Activated CD4-positive, CD25-positive, alpha-beta regulatory T cell treated with anti-CD3 and anti-CD28 coated beads, Interleukin-2, amount 50 U/mL, for 72 hours (primary cell): ENCODE data around the gene OTUD3.
A peak's percentile ranks its signal among the peaks of the same experiment; 100 is the strongest.
"Not testable (repeated sequence)": the region's sequence is repeated elsewhere in the genome, so short reads cannot be mapped to it uniquely, and the experiment has no call there.

Experiments
- DNase-seq: peaks from one replicate; pipeline ENCODE4 v3.0.0; 2021

The OTUD3 gene

GRCh38 chr1:19869453-19869852, 12.7 kb upstream of the OTUD3 start:
- not testable (repeated sequence) for DNase-seq

DNA sequence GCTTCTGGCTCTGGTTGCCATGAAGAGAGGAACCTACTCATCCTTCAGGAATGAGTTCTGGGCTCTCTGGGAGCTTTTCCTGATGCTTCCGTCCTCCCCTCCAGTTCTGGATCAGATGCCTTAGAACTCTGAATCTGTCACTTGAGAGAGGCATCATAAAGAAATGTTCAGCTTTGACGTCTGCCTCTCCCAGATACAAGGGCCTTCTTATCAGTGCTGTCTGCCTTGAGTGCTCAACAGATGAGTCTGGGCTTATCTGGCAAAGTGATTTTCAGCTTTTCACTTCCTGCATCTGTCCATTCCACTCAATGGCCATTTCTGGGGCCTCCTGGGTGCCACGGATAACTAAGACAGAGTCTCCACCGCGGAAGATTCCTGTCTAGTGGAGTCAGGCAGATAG, 12.3 kb upstream of the OTUD3 start:
- DNase-seq: no peak

GRCh38 chr1:19872190-19872589, 10.0 kb upstream of the OTUD3 start:
- no peak for DNase-seq

- DNase-seq: no peak
Measured at GRCh38 chr1:19877181-19877750, 4.9 kb upstream of the OTUD3 start.

GRCh38 chr1:19877821-19878636, 4.2 kb upstream of the OTUD3 start:
- no peak for DNase-seq

GRCh38 chr1:19878637-19878985, 3.6 kb upstream of the OTUD3 start:
- DNase-seq: no peak

- no peak for DNase-seq
Measured at GRCh38 chr1:19879227-19879626, 3.0 kb upstream of the OTUD3 start.

GRCh38 chr1:19879661-19880060, 2.5 kb upstream of the OTUD3 start:
- no peak for DNase-seq

DNA sequence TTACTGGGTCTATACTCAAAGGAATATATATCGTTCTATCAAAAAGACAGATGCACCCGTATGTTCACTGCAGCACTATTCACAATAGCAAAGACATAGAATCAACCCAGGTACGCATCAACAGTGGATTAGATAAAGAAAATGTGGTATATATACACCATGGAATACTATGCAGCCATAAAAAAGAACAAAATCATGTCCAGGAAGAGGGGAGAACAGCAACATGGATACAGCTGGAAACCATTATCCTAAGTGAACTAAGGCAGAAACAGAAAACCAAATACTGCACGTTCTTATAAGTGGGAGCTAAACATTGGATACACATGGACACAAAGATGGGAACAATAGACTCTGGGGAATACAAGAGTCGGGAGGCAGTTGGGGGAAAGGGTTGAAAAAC, 1.4 kb upstream of the OTUD3 start:
- not testable (repeated sequence) for DNase-seq

DNA sequence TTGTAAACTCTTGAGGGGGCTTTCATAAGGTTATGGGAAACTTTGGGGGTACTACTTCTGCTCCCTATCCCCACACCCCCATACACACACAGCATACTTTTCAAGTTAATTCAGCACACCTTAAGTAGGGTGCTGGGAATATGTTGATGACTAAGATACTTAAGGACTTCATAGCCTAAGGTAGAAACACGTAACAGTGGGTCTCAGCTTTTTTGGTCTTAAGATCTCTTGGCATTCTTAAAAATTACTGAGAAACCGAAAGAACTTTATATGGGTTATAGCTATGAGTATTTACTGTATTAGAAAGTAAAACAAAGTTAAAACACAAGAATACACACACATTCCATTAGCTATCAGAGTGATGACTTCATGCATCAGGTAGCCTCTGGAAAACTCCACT, 2.1 kb downstream of the OTUD3 start:
- DNase-seq: no peak

- DNase-seq: no peak
Measured at GRCh38 chr1:19885821-19886220, 3.6 kb downstream of the OTUD3 start.

GRCh38 chr1:19888112-19888511, 5.9 kb downstream of the OTUD3 start:
- no peak for DNase-seq

- no peak for DNase-seq
Measured at GRCh38 chr1:19889656-19890055, 7.5 kb downstream of the OTUD3 start.

- DNase-seq: no peak
Measured at GRCh38 chr1:19892129-19892528, 9.9 kb downstream of the OTUD3 start.

- DNase-seq: no peak
Measured at GRCh38 chr1:19892628-19893168, 10.5 kb downstream of the OTUD3 start.

DNA sequence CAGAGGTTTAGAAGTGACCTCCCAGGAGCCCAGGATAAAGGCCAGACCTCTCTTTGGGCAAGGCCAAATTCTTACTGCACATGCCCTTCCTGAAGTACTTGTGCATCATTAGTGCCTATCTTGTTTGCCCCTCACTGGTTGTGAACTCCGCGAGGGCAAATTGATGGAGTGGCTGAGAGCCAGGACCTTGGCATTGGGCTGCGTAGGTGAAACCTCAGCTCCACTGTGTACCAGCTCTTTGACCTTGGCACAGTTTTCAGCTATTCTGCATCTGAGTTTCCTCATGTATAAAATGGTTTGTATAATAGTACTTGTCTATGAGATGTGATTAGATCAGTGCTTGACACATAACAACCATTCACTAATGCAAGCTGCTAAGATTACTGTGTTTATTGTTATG, 11.5 kb downstream of the OTUD3 start:
- DNase-seq: no peak

GRCh38 chr1:19894218-19894617, 12.0 kb downstream of the OTUD3 start:
- DNase-seq: no peak

DNA sequence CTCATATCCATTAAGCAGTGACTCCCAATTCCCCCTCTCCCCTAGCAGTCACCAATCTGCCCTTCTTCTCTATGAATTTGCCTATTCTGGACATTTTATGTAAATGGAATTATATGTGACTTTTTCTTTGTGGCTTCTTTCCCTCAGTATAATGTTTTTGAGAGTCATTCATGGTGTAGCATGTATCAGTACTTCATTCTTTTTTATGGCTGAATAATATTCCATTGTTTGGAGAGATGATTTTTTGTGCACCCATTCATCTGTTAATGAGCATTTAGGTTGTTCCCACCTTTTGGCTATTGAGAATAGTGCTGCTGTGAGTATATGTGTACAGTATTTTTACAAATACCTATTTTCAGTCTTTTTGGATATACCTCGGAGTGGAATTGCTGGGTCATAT, 19.5 kb downstream of the OTUD3 start:
- DNase-seq: no peak

- DNase-seq: no peak
Measured at GRCh38 chr1:19903621-19904020, 21.4 kb downstream of the OTUD3 start.

DNA sequence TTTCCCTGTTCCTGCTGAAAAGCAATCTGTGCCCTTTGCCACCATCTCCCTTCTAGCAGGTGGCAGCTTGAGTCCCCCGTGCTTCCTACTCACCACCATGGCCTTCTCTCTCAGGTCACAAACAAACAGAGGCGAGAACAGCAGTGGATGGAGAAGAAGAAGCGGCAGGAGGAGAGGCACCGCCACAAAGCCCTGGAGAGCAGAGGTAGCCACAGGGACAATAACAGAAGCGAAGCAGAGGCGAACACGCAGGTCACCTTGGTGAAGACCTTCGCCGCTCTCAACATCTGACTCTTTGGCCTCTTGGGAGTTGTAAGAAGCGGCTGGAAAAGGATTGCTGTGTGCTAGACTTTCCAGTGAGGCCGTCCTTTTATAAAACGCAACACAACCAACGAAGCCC, 25.3 kb downstream of the OTUD3 start:
- no peak for DNase-seq

GRCh38 chr1:19909392-19909791, 27.2 kb downstream of the OTUD3 start:
- DNase-seq: no peak

DNA sequence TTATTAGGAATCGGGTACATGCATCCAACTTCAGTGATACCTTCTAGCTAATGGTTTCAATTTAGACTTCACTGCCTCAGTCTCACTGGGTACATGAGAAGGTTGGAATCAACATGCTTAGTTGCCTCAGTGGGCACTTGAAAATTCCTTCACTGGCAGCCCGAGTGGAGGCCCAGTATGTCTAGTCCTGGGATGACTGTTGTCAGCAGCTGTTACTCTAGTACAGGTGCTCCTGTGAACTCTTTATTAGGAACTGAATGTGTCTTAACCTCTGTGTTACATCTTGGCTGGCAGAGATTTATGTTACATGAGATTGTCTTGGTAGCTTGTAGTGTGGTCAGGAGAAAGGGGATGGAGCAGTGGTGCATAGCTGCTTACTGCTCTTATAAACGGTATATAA, 27.8 kb downstream of the OTUD3 start:
- DNase-seq: no peak

GRCh38 chr1:19910650-19911049, 28.5 kb downstream of the OTUD3 start:
- DNase-seq: no peak

DNA sequence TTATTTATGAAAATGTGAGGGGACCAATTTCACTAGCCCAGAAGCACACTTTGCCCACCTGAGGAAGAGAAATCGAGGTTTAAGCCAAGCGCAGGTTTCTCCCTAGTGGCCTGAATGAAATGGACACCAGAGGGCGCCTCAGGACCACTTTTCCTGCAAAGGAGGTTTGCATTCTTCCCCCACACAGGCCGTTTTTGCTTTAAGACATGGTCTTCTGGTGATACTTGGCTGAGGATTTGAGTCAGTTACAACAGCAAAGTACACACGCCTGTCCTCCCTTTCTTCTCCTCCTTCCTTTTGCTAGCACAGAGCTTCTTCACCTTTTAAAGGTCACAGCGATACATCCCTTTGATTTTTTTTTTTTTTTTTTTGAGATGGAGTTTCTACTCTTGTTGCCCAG, 35.9 kb downstream of the OTUD3 start:
- peak; percentile 75 for DNase-seq
